HUDEP-2 (cell line): ENCODE data around the gene PPP6C.
"Not testable (repeated sequence)": the region's sequence is repeated elsewhere in the genome, so short reads cannot be mapped to it uniquely, and the experiment has no call there.

Experiments
- DNase-seq, 76 experiments: peaks; one replicate each; lab custom pipeline; 2025; ENCODE audit not compliant: unreplicated experiment in 76 of 76; lab: John Stamatoyannopoulos, UW

PPP6C gene

GRCh38 chr9:125189361-125190289, at the start of gene PPP6C:
Gene PPP6C (minus strand): TSS chr9:125189803. CDS start chr9:125189718, 85 bp downstream.
- DNase-seq: peak; percentile 29 to 96 (median 90)

- no peak for DNase-seq
Measured at GRCh38 chr9:125238915-125239446, 49.4 kb upstream of the PPP6C start.

GRCh38 chr9:125238127-125238914, 48.7 kb upstream of the PPP6C start:
- no peak for DNase-seq

- not testable (repeated sequence) for DNase-seq
Measured at GRCh38 chr9:125236520-125237159, 47.0 kb upstream of the PPP6C start.

DNA sequence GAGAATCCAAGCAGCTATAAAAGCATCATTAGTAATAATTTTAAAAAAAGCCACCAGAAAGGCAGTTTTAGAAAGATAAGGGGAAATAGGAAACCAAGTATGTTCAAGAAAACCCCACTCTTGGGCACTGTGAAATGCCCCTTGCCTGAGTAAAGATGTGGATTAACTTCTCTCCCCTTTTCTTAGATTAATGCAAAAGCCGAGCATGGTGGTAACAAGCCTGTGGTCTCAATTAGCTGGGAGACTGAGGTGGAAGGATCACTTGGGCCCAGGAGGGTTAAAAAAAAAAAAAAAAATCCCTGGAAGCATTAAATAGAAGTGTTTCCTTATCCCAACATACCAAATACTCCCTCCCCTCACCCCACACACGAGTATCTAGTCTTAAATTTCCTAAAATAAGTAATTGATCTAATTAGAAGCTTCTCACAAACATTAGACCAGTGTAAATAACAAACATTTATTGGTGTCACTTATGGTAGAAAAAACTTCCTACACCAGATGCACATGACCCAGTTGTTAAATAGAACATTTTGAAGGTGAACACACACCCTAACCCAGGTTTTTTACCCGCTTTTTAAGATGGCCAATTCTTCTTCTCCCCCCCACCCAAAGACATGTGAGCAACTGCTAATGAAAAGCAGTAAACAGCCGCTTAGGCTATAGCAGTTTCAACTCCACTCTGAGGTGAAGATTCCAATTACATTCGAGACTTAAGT, 46.4 kb upstream of the PPP6C start:
- DNase-seq: no peak

DNA sequence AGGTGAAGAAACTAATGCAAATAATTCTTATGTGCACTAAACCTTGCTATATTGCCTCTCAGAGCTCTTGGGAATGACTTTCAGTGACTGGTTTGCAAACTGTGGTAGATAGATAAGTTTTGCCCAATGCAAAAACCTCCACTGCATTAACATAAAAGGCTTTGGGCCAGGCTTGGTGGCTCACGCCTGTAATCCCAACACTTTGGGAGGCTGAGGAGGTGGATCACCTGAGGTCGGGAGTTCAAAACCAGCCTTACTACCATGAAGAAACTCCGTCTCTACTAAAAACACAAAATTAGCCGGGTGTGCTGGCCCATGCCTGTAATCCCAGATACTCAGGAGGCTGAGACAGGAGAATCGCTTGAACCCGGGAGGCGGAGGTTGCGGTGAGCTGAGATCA, 44.5 kb upstream of the PPP6C start:
- DNase-seq: not testable (repeated sequence)

DNA sequence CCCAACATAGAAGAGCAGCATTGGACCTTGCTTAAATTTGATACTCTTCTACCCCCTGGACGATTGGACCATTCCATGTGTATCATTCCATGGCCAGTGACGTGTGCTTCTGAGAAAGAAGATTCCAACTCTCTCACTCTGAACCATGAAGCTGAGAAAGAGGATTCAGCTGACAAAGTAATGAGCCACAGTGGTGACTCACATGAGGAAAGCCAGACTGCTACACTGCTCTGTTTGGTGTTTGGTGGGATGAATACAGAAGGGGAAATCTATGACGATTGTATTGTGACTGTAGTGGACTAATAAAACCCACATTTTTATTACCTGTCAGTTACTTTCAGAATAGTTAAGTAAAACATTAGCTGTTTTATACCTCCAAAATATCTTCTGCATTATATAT, 44.1 kb upstream of the PPP6C start:
- no peak for DNase-seq

GRCh38 chr9:125227761-125228160, 38.2 kb upstream of the PPP6C start:
- DNase-seq: no peak

GRCh38 chr9:125224858-125225257, 35.3 kb upstream of the PPP6C start:
- not testable (repeated sequence) for DNase-seq

DNA sequence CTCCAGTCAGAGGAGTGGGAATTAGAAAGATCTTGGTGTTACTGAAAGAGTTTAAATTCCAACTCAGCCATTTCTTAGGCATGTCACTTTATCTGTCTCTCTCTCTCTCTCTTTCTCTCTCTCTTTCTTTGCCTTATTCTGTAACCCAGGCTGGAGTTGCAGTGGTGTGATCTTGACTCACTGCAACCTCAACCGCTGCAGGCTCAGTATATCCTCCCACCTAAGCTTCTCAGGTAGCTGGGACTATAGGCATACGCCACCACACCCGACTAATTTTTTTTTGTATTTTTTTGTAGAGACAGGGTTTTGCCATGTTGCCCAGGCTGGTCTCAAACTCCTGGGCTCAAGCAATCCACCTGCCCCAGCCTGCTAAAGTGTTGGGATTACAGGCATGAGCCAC, 29.0 kb upstream of the PPP6C start:
- no peak for DNase-seq

GRCh38 chr9:125214186-125214585, 24.6 kb upstream of the PPP6C start:
- no peak for DNase-seq

DNA sequence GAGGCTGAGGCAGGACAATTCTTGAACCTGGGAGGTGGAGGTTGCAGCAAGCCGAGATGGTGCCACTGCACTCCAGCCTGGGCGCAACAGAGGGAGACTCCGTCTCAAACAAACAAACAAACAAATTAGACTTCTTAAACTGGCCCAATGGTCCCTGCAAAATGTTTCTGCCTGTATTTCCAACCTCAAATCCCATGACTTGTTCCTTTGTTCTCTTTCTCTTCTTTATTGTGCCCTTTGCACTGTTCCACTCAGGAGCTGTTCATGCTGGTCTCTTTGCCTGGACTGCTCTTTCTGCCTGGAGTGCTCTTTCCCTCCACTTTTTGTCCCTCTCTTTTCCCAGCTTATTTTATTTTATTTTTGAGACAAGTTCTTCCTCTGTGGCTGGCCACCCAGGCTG, 14.9 kb upstream of the PPP6C start:
- DNase-seq: no peak

DNA sequence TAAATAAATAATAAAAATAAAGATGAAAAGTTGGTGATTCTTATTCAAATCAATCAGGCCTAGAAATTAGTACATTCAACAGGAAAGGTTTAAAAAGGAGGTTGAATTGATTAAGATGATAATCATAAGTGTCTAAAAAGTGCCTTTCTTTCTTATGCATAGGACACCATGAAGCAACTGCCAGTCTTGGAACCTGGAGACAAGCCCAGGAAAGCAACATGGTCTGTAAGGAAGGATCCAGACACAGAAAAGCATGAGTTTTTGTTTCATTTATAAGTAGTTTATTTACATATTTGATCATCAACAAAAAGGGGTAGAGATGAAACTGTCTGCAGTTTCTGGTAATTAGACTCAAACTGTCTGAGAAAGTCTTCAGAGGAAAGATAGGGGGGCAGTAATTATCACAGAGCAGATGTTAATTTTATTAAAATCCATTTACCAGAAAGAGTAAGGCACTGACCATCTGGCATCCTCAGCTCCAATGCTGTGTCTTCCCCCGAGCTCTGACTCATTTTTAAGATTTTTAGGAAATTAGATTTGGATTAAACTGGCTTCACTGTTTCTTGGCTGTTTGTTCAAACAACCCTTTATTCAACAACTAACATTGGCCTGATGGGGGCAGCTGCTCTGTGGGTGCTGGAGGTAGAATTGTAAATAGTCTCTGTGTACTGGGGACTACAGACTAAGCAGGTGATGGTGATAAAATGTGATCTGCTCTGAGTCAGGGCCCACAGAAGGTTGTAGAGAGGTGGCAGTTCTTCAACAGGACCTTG, 13.4 kb upstream of the PPP6C start:
- peak in 1 of 76 experiments; percentile 1 for DNase-seq

- peak in 74 of 76 experiments; percentile 39 to 99 (median 80) for DNase-seq
Measured at GRCh38 chr9:125200216-125201047, 10.8 kb upstream of the PPP6C start, which contains the start of gene RABEPK. Gene RABEPK (plus strand): TSS chr9:125200542. CDS start chr9:125203014, 2,472 bp downstream.

GRCh38 chr9:125195591-125195990, 6.0 kb upstream of the PPP6C start:
- not testable (repeated sequence) for DNase-seq

GRCh38 chr9:125194466-125194865, 4.9 kb upstream of the PPP6C start:
- DNase-seq: not testable (repeated sequence)

GRCh38 chr9:125190361-125190801, 778 bp upstream of the PPP6C start:
- DNase-seq: peak in 6 of 76 experiments; percentile 2 to 15 (median 6)

- DNase-seq: peak in 7 of 76 experiments; percentile 1 to 32 (median 20)
Measured at GRCh38 chr9:125189011-125189360, 617 bp downstream of the PPP6C start.
